HepG2 (cell line): ENCODE measurements around the gene PLEKHM2. TPM values are rescaled to one million over a fixed set of nuclear protein-coding genes. Genes with fewer than 3 reads are reported as not detected.

ENCODE experiments used
- ATAC-seq: fragments of 200-7000 bp; cut with Tn5 transposase; 3 replicates; pipeline ENCODE4 v1.9.1; 2020; ENCODE audit warnings: mild to moderate bottlenecking, moderate library complexity
- BruUV-seq: library from RNA; stranded (reverse); fragments of 400-500 nt; replicated peaks from 2 replicates; lab custom pipeline; 2021; lab: Mats Ljungman, UMichigan
- CTCF ChIA-PET: fragments of 300-600 bp; formaldehyde crosslinking; extraction: SDS; loops from one replicate; lab custom pipeline; 2021; ENCODE audit warnings: low total read pairs, inconsistent platforms, low intra/inter-chr PET ratio; lab: Yijun Ruan, JAX
- POLR2A ChIA-PET: fragments of 350-600 bp; sonication (Branson Sonifier 250); formaldehyde crosslinking; loops from one replicate; lab custom pipeline; 2020; ENCODE audit warnings: antibody characterized with exemption, inconsistent platforms; lab: Yijun Ruan, JAX
- DNase-seq: peaks from one replicate; pipeline ENCODE4 v3.0.0-alpha.2; 2015; ENCODE audit warnings: low spot score
- FAIRE-seq: peaks from 3 replicates; lab custom pipeline; 2011; peaks lifted over from hg19 to GRCh38; lab: Jason Lieb, UNC
- H2AFZ ChIP-seq: one replicate; pipeline ENCODE4 v1.6.1; 2011; ENCODE audit warnings: low read length, inconsistent platforms
- H3K27ac ChIP-seq: fragments of 300-600 bp; 3 replicates; pipeline ENCODE4 v1.8.0; 2011; ENCODE audit warnings: mixed run types, mild to moderate bottlenecking, mixed read lengths, low read length, inconsistent platforms; ENCODE audit not compliant: insufficient read depth; ENCODE audit errors: extremely low read length
- H3K27me3 ChIP-seq, 2 experiments: fragments of 200-600 bp in 1 of 2; 2 replicates in 1 of 2; 3 replicates in 1 of 2; pipeline versions ENCODE4 v1.6.0 to v1.8.0; 2011; ENCODE audit warnings: low read length in 2 of 2, mild to moderate bottlenecking in 2 of 2, moderate library complexity in 2 of 2, inconsistent platforms in 1 of 2; ENCODE audit not compliant: insufficient read depth in 2 of 2, control insufficient read depth in 1 of 2
- H3K36me3 ChIP-seq, 2 experiments: fragments of 200-600 bp in 1 of 2; replicated peaks in 1 of 2; 2 replicates in 1 of 2; 3 replicates in 1 of 2; pipeline versions ENCODE4 v1.5.1 to v1.8.0; 2011; ENCODE audit warnings: low read length in 2 of 2, inconsistent platforms in 1 of 2; ENCODE audit not compliant: insufficient read depth in 2 of 2, control insufficient read depth in 1 of 2
- H3K4me1 ChIP-seq: 2 replicates; pipeline ENCODE4 v1.5.1; 2012; ENCODE audit warnings: low read length, inconsistent platforms; ENCODE audit not compliant: insufficient read depth
- H3K4me2 ChIP-seq: 2 replicates; pipeline ENCODE4 v1.6.0; 2011; ENCODE audit warnings: low read depth, low read length, inconsistent platforms
- H3K4me3 ChIP-seq, 3 experiments: fragments of 200-600 bp in 1 of 3; sonication (generic), shearing (Covaris generic) in 1 of 3; replicated peaks in 1 of 3; 2 replicates each; pipeline ENCODE4 v1.5.1; 2011 to 2016; ENCODE audit warnings: low read length in 3 of 3, inconsistent platforms in 2 of 3, low read depth in 2 of 3, mild to moderate bottlenecking in 2 of 3, control low read depth in 1 of 3, mixed read lengths in 1 of 3; ENCODE audit not compliant: insufficient read depth in 1 of 3
- H3K79me2 ChIP-seq: one replicate; pipeline ENCODE4 v1.6.1; 2011; ENCODE audit warnings: low read length, inconsistent platforms; ENCODE audit not compliant: insufficient read depth
- H3K9ac ChIP-seq: 2 replicates; pipeline ENCODE4 v1.6.0; 2011; ENCODE audit warnings: mild to moderate bottlenecking, low read depth, low read length, inconsistent platforms; ENCODE audit not compliant: insufficient read depth
- H3K9me3 ChIP-seq: 2 replicates; pipeline ENCODE4 v1.5.1; 2012; ENCODE audit warnings: mild to moderate bottlenecking, low read length
- H4K20me1 ChIP-seq: 2 replicates; pipeline ENCODE4 v1.6.0; 2011; ENCODE audit warnings: inconsistent platforms, mild to moderate bottlenecking, low read length, moderate library complexity; ENCODE audit not compliant: insufficient read depth
- CBX5 ChIP-seq: sonication (generic); formaldehyde crosslinking; IDR thresholded peaks from 2 replicates; pipeline ENCODE4 v1.4.0; 2020; ENCODE audit warnings: missing genetic modification reagents, borderline replicate concordance
- HNF4G ChIP-seq, 2 experiments: sonication (generic) in 1 of 2; formaldehyde crosslinking in 1 of 2; IDR thresholded peaks; 2 replicates each; pipeline versions ENCODE4 v1.4.0 to v1.6.1; 2011 to 2020; ENCODE audit warnings: borderline replicate concordance in 2 of 2, low read depth in 2 of 2, mild to moderate bottlenecking in 2 of 2, low read length in 1 of 2, missing genetic modification reagents in 1 of 2, moderate library complexity in 1 of 2
- KAT7 ChIP-seq: IDR thresholded peaks from 2 replicates; pipeline ENCODE4 v1.6.1; 2018; ENCODE audit warnings: borderline replicate concordance, missing compliant biosample characterization
- RERE ChIP-seq: IDR thresholded peaks from 2 replicates; pipeline ENCODE4 v1.6.1; 2016; ENCODE audit warnings: low read depth, missing genetic modification reagents, missing compliant biosample characterization
- SCMH1 ChIP-seq: sonication (generic); formaldehyde crosslinking; IDR thresholded peaks from 2 replicates; pipeline ENCODE4 v1.9.0; 2021; ENCODE audit warnings: missing genetic modification reagents, mild to moderate bottlenecking, borderline replicate concordance
- ZNF644 ChIP-seq: IDR thresholded peaks from 2 replicates; pipeline ENCODE4 v1.6.1; 2016; ENCODE audit warnings: low read depth
- WGBS: methylation state at CpG from one replicate; pipeline ENCODE4 v1.1.6; 2017; ENCODE audit warnings: low lambda C conversion rate; 5-methylcytosine and 5-hydroxymethylcytosine counted together
- in situ Hi-C: cut with HindIII; loops from 2 replicates; pipeline ENCODE4 v1.10.0; 2017; ENCODE audit warnings: low pct_unique_long_range_greater_than_20kb; ENCODE audit not compliant: extremely low pct_ligation_motif_present
- intact Hi-C: fragments of 100-400 bp; cut with micrococcal nuclease; formaldehyde crosslinking; loops from one replicate; pipeline ENCODE4 v1.10.0; 2022; ENCODE audit not compliant: unreplicated experiment
- polyA plus RNA-seq, 8 experiments: library from polyadenylated mRNA; depleted of rRNA in 3 of 8; stranded (reverse) in 7 of 8; unstranded in 1 of 8; fragments of >200 nt; fragmentation: Illumina TruSeq in 4 of 8; extraction: Trizol in 4 of 8; gene quantifications; 2 replicates each; pipeline versions ENCODE4 v1.2.1 to v1.2.3, GENCODE V29; 2011 to 2016; ENCODE audit warnings: low read depth in 4 of 8, missing spikeins in 1 of 8, mixed read lengths in 1 of 8; ENCODE audit not compliant: insufficient read depth in 1 of 8
- total RNA-seq, 5 experiments: library from RNA; depleted of rRNA; stranded (reverse); fragments of >200 nt; fragmentation: Illumina TruSeq; extraction: Trizol; gene quantifications; 2 replicates each; pipeline ENCODE4 v1.2.3, GENCODE V29; 2016; ENCODE audit warnings: low read depth in 1 of 5
- TF ChIP-seq, protein P1 (sequence below): sonication (generic); formaldehyde crosslinking; IDR thresholded peaks from 2 replicates; pipeline ENCODE4 v1.5.1; 2020; ENCODE audit warnings: missing genetic modification reagents, mild to moderate bottlenecking, borderline replicate concordance

PLEKHM2 gene
- total and polyA plus RNA-seq, 2 of the 13 experiments (the other 11 are each of a cell fraction or from before 2014, with no cell fraction given) = 16.5 to 27.3 TPM

DNA sequence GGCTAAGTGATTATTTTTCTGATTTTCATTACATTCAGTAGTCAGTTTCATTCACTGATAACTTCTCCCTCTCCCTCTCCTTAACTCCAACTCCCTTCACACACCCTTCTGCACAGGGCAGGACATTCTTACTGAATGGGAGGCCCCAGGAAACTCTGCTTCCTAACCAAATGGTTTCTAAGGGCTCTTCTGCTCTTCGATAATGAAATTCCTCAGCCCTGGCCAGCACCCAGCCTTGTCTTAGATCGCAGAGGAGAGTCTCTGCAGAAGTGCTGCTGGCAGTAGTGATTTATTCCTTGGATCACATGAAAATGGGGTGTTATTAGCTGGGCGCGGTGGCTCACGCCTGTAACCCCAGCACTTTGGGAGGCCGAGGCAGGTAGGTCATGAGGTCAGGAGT, 16.4 kb downstream of the PLEKHM2 start (continued):
- TF ChIP-seq RERE (CRISPR knock-in tag) (no peak), SCMH1 (CRISPR knock-in tag) (no peak), CBX5 (CRISPR knock-in tag) (no peak), HNF4G (IDR thresholded peaks at IDR 0.05; ENCODE audit: borderline replicate concordance, low read depth, low read length) (no peak), HNF4G (CRISPR knock-in tag; IDR thresholded peaks at IDR 0.05; ENCODE audit: borderline replicate concordance, low read depth) (no peak), ZNF644 (no peak)

DNA sequence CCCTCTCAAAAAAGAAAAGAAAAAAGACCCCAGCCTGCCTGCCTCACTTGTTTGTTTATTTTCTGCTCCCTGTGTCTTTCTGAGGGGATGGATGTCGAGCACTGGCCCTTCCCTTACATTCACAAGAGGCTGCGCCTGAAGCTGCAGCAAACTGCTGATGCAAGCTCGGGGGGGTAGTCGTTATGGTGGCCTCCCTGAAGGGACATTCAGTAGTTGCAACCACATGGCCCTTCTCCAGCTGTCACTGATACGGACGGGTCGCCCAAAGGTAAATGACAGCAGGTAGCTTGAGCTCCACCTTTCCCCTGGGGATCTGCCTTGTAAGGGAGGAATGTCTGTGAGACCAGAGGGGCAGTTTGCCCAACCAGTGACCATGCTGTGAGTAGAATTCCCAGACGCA, 17.7 kb downstream of the PLEKHM2 start:
- no peak for FAIRE-seq
- no peak for ATAC-seq
- no peaks in the 10 kb centered on the region for H3K27me3 ChIP-seq
- CTCF ChIA-PET = no interaction called here
- 93% methylated on average over 4 of the region's 8 CpGs for WGBS
- no peak overlapping the region for H3K4me3 ChIP-seq
- H3K9me3 ChIP-seq = no peaks in the 10 kb centered on the region
- POLR2A ChIA-PET = no interaction called here
- H3K79me2 ChIP-seq = no peaks in the 10 kb centered on the region
- TF ChIP-seq, protein P1, sequence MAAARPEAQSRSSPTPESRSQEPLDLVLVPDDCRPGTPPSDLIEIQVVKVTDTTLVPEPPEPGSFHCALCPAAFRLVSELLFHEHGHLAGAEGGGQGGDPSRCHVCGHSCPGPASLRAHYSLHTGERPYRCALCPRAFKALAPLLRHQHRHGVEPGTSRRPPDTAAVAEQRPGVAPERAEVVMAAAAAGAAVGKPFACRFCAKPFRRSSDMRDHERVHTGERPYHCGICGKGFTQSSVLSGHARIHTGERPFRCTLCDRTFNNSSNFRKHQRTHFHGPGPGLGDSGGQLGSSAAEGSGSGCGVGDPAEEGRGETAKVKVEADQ (CRISPR knock-in tag) = no peak
- no peak for TF ChIP-seq KAT7 (CRISPR knock-in tag)
- TF ChIP-seq, all 625 proteins: peak for 0
- H3K4me2 ChIP-seq = no peak overlapping the region
- no peak for DNase-seq
- H2AFZ ChIP-seq = no peak overlapping the region
- no peaks in the 10 kb centered on the region for H4K20me1 ChIP-seq
- in situ Hi-C loops = no loop called here
- H3K27ac ChIP-seq = no peak overlapping the region
- no TSS peak for BruUV-seq
- peaks cover 5 to 18% of the 10 kb centered on the region in 2 experiments; a peak in 4 of 5 replicates for H3K36me3 ChIP-seq
- intact Hi-C loops = no loop called here
- no peak overlapping the region for H3K9ac ChIP-seq
- H3K4me1 ChIP-seq = no peaks in the 10 kb centered on the region
